ENCODE results near the gene ERF. TPM values are rescaled to one million over a fixed set of nuclear protein-coding genes. Genes with fewer than 3 reads are reported as not detected.
A peak's percentile ranks its signal among the peaks of the same experiment; 100 is the strongest.

The ERF gene
- total RNA-seq, 2 donors from 2014 or later = 29.5 to 47.8 TPM

DNA sequence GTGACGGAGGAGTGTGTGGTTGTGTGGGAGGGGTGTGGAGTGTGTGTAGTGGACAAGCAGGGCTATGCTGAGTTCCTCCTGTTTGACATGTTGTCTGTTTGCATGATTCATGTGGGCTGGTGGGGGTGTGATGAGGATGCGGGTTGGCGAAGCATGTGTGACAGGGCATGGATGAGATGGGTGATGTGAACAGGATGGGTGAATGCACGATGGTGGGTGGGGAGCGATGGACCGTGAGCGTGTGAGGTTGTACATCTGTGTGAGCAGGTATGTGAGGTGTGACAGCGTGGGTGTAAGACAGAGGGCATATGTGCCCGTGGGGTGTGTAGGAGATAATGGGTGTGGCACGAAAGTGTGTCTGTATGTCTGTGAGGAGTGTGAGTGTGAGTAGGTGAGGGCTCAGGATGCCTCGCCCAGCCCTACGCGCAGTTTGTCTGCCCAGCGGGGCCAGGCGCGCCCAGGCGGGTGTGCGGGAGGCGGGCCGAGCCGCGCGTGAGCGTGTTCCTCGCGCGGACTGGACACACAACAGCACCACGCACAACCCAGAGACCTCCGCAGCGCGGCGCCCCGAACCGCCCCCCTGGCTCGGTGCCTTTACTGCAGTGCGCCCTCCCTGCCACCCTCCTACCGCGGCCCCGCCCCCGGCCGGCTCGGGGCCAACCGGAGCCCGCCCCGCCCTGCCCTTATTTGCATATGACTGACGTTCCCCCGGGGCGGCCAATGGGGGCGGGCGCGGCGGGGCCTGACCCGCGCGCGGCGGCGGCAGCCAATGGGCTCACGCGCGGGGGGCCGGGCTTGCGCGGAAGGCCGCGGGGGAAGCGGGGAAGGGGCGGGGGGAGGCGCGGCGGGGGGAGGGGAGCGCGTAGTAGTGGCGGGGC lies 28.5 kb upstream of the ERF start:
- peak; percentile 83 to 90 for ATAC-seq

DNA sequence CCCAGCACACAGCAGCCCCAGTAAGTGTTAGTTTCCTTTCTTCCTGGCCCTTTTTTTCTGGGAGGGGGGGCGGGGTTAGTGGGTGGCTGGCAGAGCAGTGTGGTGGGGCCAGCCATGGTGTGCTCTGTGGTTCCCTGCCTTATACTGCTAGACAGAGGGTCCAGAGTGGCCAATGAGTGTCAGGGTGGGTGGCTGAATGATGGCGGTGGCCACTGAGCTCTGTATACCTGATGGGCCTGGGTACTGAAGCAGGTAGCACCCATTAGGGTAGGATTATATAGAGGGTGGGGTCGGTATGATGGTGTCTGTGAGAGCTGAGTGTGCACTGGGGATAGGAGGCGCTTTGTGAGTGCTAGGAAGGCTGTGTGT lies 27.9 kb upstream of the ERF start:
- no peak overlapping the region for H3K4me3 Mint-ChIP-seq
- DNase-seq (ENCODE audit: low spot score) (no peak), ATAC-seq (no peak)
- H3K4me1 Mint-ChIP-seq (ENCODE audit: low read depth in 2 of 2) = peaks cover 39 to 40% of the 10 kb centered on the region in 2 donors
- H3K27me3 Mint-ChIP-seq = no peaks in the 10 kb centered on the region
- H3K9me3 Mint-ChIP-seq = no peaks in the 10 kb centered on the region
- no peak overlapping the region for H3K27ac Mint-ChIP-seq
- H3K36me3 Mint-ChIP-seq = no peaks in the 10 kb centered on the region

More for the DNA sequence above, 28.5 kb upstream of the ERF start:
- H3K27ac Mint-ChIP-seq = no peak overlapping the region
- H3K4me1 Mint-ChIP-seq (ENCODE audit: low read depth in 2 of 2) = peaks cover 34 to 36% of the 10 kb centered on the region in 2 donors
- DNase-seq (ENCODE audit: low spot score) = peak; percentile 97
- no peaks in the 10 kb centered on the region for H3K9me3 Mint-ChIP-seq
- H3K27me3 Mint-ChIP-seq = no peaks in the 10 kb centered on the region
- H3K36me3 Mint-ChIP-seq = no peaks in the 10 kb centered on the region
- no peak overlapping the region for H3K4me3 Mint-ChIP-seq

DNA sequence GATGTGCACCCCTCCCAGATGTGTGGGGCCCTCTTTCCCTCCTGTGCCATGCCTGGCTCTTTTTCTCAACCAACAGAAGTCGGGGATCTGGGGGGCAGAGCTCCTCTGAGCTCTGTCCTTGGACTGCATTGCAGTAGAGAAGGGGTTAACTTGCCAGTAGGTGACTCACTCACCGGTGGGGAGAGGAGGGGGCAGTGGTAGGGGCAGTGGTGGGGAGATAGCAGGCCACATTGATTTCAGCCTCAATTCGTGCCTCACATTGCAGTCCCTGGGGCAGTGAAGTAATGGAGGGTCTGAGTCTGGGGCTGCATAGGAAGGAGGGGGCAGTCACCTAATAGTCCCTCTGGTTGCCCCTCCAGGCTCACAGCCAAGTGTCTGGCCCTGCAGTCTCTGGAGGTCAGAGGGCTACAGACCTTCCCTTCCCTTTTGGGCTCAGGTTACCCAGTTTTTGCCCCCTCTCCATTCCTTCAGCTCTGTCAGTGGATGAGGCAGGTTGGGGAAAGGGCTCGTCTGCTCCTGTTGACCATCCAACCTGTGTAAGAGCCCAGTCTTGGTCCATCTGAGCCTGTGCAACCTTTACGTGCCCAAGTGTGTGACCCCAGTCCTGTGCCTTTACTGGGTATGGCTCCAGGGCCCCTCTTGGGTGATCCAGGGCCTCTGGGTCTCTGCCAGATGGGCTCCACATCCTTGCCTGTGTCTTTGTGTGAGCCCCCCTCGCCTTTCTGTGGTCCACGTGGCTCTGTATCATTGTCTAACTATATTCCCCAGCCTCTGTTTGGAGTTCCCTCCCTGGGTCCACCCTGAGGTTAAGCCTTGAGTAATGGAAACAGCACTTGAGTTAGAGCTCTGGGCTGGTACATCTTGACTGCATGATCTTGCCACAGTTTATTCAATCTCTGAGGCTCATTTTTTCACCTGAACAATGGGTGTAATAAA lies 27.2 kb upstream of the ERF start:
- H3K27me3 Mint-ChIP-seq = no peaks in the 10 kb centered on the region
- no peak for ATAC-seq
- H3K36me3 Mint-ChIP-seq = no peaks in the 10 kb centered on the region
- H3K4me3 Mint-ChIP-seq = no peak overlapping the region
- no peak overlapping the region for H3K27ac Mint-ChIP-seq
- DNase-seq (ENCODE audit: low spot score) = no peak
- H3K4me1 Mint-ChIP-seq (ENCODE audit: low read depth in 2 of 2) = peaks cover 39 to 45% of the 10 kb centered on the region in 2 donors
- H3K9me3 Mint-ChIP-seq = no peaks in the 10 kb centered on the region

DNA sequence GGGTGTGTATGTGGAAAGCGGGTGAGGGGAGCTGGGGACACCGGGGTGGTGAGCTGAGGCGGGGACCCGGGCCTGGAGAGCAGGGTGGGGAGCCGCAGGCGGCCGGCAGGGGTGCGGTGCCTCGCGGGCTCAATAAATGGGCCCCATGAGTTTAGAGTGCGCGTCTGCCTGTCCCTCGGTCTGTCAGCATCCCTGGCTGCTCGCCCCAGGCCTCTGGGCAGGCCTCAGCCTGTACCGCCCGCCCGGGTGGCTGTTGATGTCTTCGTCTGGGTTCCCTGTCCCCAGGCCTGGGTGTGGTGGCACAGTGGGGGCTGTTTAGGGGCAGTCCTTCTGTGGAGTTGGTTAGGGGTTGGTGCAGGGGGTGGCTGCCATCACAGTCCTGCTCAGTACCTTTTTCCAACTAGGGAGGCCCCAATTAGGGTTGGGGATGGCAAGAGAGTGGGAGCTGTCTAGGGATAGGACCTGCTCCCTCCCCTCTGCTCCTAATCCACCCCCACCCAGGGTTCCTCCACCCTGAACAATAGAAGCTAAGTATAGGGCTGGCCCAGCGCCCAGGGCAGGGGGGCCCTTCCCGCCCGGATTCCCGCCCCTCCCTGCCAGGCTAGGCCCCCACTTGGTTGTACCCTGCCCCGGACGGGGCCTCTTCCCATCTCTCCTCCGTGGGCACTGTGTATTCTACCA lies 26.4 kb upstream of the ERF start:
- Mint-ChIP-seq H3K27me3 (no peaks in the 10 kb centered on the region), H3K36me3 (no peaks in the 10 kb centered on the region), H3K4me1 (ENCODE audit: low read depth in 2 of 2) (peaks cover 40 to 47% of the 10 kb centered on the region in 2 donors), H3K4me3 (no peak overlapping the region), H3K9me3 (no peaks in the 10 kb centered on the region), H3K27ac (no peak overlapping the region)
- DNase-seq (ENCODE audit: low spot score) (no peak), ATAC-seq (no peak)

DNA sequence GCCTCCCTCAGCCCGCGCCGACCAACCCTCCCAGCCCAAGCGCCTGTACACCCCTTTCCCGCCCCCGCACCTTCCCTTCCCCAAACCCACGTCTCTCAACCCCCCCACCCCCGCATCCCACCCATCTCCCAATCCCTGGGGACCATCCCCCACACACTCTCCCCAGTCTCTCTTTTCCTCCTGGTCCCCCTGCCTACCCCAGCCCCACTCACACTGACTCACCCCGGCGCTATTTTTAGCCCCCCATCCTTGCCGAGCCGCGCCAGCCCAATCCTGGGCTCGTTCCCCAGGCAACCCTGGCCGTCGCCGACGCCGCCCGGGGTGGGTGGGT lies 25.9 kb upstream of the ERF start:
- no peaks in the 10 kb centered on the region for H3K27me3 Mint-ChIP-seq
- no peak for ATAC-seq
- no peak for DNase-seq (ENCODE audit: low spot score)
- H3K36me3 Mint-ChIP-seq = peaks cover 5% of the 10 kb centered on the region
- no peak overlapping the region for H3K4me3 Mint-ChIP-seq
- no peaks in the 10 kb centered on the region for H3K9me3 Mint-ChIP-seq
- H3K4me1 Mint-ChIP-seq (ENCODE audit: low read depth in 2 of 2) = peaks cover 40 to 47% of the 10 kb centered on the region in 2 donors
- no peak overlapping the region for H3K27ac Mint-ChIP-seq

DNA sequence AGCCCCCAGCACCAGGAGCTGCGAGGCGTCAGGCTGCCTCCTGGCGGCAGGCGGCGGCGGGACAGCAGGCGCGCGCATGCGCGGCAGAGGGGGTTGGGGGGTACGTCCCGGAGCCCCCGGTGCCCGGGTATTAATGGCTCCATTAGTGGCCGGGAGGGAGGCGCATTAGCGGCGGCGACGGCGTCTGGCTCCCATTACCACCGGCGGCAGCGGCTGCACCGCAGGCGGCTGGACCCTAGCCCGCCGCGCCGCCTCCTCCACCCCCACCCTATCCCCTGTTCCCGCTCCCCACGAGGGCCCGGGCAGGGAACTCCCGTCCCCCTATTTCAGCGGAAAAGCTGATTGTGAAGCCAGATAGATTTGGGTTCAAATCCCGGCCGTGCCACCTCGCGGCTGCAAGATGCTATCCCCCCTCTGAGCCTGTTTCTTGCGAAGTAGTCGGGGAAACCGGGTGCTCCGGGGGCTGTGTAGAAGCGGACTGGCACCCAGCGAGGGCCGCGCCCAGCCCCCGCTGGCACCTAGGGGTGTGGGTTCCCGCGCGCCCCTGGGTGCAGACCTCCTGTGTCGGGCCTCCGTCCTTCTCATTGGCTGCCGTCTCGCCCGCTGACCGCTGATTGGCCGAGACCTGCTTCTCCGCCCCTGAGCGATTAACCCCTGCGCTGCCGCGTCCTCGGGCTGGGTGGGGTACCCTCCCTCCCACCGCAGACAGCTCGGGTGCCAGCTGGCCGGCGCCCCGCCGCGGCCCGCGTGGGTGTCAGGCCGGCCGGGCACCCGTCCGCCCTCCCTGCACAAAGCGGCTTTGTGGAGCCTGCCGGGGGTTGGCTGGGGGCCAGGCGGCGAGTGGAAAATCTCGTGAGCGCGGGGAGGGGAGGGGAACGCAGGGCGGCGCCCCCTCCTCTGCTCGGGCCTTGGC lies 25.2 kb upstream of the ERF start:
- Mint-ChIP-seq H3K9me3 (no peaks in the 10 kb centered on the region), H3K27ac (peak overlapping the region; percentile 93 to 94), H3K27me3 (no peaks in the 10 kb centered on the region), H3K36me3 (peaks cover 5% of the 10 kb centered on the region), H3K4me1 (ENCODE audit: low read depth in 2 of 2) (peaks cover 36 to 48% of the 10 kb centered on the region in 2 donors), H3K4me3 (no peak overlapping the region)
- DNase-seq (ENCODE audit: low spot score) (peak; percentile 90), ATAC-seq (peak; percentile 57)

DNA sequence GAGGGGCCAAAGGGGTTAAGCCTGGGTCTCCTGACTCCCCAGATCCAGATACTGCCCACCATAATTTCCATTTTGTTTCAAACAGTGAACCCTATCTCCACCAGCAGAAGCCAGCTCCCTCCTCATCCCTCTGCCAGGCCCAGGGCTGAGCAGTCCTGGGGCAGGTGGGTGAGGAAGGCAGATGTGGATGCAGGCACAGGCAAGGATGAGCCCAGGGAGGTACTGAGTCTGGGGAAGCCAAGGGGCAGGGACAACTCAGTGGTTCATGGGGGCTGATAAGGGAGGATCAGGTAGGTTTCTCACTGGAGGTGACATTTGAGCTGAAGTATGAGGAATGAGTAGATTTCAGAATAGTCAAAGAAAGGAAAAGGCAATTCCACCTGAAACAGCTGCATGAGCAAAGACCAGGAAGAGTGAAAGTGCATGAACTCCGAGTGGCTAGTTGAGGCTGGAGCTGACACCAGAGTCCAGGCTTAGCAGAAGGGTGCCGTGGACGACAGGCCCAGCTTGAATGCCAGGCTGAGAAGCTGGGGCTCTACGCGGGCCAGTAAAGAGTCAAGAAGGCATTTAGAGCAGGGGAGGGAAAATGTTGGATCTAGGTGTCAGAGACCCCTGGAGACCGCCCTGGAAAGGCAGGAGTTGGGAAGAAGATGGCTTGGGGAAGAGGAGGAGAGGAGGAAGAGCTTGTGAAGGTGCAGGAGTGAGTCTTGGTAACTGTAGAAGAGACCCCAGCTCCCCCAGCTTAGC lies 24.4 kb upstream of the ERF start:
- peak overlapping the region; percentile 93 to 94 for H3K27ac Mint-ChIP-seq
- H3K4me1 Mint-ChIP-seq (ENCODE audit: low read depth in 2 of 2) = peaks cover 38 to 49% of the 10 kb centered on the region in 2 donors
- no peaks in the 10 kb centered on the region for H3K9me3 Mint-ChIP-seq
- no peak for DNase-seq (ENCODE audit: low spot score)
- no peak overlapping the region for H3K4me3 Mint-ChIP-seq
- H3K36me3 Mint-ChIP-seq = peaks cover 5% of the 10 kb centered on the region
- no peaks in the 10 kb centered on the region for H3K27me3 Mint-ChIP-seq
- no peak for ATAC-seq

DNA sequence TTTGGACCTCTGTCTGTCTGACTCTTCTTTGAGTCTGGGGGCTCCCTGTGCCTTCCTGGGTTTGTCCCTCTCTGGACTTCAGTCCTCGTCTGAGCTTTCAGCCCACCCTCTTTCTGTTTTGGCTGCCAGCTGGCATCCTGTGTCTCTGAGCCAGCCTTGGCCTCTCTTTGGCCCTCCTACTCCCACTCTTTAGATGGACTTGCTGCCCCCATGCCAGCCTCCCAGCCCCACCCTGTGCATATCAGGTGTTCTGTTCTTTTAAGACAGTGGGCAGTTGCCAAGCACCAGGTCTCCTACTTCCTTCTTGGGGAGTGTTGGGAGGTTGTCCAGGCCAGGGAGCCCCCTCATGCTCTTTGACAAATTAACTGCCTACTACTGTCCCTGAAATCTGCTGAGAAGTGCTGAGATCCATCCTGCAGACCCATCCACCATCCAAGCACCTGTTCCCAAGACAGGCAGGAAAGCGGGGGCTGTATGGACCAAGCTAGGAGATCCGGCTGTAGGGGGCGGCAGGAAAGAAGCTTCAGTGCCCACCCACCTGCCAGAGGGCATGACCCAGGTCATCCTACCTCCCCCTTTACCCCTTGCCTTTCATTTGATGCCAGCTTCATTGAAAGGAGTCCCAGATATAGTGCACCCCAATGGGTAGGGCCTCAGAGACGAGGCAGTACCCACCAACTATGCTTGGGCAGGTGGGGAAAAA lies 23.7 kb upstream of the ERF start:
- Mint-ChIP-seq H3K4me3 (no peak overlapping the region), H3K4me1 (ENCODE audit: low read depth in 2 of 2) (peaks cover 38 to 50% of the 10 kb centered on the region in 2 donors), H3K36me3 (peaks cover 5% of the 10 kb centered on the region), H3K27ac (peak overlapping the region; percentile 93 to 94), H3K9me3 (no peaks in the 10 kb centered on the region), H3K27me3 (no peaks in the 10 kb centered on the region)
- ATAC-seq (no peak), DNase-seq (ENCODE audit: low spot score) (no peak)

DNA sequence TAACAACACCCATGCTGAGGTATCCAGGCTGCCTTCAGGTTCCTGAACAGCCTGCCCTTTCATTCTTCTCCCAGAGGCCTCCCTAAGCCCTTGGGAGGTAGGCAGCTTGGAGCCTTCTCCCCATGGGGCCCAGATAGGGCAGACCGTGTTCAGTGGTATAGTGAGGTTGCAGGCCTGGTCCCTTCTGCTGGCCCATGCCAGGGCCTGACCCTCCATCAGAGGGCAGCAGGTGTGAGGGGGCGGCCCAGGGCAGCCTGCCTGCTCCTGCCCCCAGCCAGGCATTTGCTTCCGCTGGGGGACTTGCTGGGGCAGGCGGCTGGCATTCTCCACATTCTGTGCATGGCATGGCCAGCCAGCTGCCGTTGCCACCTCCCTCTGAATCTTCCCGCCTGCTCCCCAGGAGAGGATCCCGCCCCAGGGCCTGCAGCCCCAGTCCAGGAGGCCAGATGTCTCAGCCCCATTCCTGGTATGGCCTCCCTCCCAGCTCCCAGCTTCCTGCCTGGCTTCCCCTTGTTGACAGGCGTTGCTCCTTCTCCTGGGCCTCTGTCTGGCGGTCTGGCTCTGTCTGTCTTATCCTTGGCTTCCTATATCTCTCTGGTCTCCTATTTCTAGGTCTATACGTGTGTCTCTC lies 23.0 kb upstream of the ERF start:
- peaks cover 5% of the 10 kb centered on the region for H3K36me3 Mint-ChIP-seq
- H3K4me3 Mint-ChIP-seq = no peak overlapping the region
- peaks cover 38 to 50% of the 10 kb centered on the region in 2 donors for H3K4me1 Mint-ChIP-seq (ENCODE audit: low read depth in 2 of 2)
- DNase-seq (ENCODE audit: low spot score) (no peak), ATAC-seq (no peak)
- H3K27ac Mint-ChIP-seq = peak overlapping the region; percentile 93 to 94
- no peaks in the 10 kb centered on the region for H3K27me3 Mint-ChIP-seq
- no peaks in the 10 kb centered on the region for H3K9me3 Mint-ChIP-seq

DNA sequence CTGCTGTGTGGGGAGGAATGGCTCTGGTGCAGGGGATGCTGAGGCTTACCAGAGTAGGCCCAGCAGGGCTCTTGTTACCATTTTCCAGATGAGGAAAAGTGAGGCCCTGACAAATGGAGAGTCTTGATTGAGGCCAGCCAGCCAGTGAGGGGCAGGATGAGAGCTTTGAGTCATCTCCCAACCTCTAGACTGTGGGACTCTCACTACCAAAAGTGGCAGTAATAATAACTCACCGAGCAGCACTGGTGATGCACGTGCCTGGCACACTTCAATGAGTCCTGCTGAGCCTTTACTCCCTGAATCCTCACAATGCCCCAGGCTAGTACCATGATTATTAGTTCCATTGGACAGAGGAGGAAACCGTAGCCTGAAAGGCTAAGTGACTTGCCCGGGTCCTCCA lies 21.9 kb upstream of the ERF start:
- ATAC-seq = peak in 1 of 2 donors; percentile 14
- H3K4me3 Mint-ChIP-seq = no peak overlapping the region
- DNase-seq (ENCODE audit: low spot score) = no peak
- no peak overlapping the region for H3K27ac Mint-ChIP-seq
- no peaks in the 10 kb centered on the region for H3K9me3 Mint-ChIP-seq
- peaks cover 5% of the 10 kb centered on the region for H3K36me3 Mint-ChIP-seq
- peaks cover 38 to 44% of the 10 kb centered on the region in 2 donors for H3K4me1 Mint-ChIP-seq (ENCODE audit: low read depth in 2 of 2)
- no peaks in the 10 kb centered on the region for H3K27me3 Mint-ChIP-seq

DNA sequence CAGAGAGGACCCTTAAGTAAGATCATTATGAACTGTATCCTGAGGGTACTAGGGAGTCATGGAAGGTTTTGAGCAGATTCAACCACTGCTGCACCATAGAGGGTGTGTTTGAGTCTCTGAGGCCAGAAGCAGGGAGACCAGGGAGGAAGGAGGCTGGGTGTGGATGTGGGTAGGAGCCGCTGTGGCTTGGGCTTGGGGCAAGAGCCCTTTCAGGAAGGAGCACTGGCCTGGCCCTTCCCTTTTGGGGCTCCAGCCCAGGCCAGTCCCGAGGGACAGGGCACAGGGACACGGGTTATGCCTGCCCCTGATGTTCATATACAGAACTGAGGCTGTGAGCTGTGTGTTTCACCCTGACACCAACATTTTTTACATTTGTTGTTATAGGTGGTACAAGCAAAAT lies 21.4 kb upstream of the ERF start:
- peaks cover 5% of the 10 kb centered on the region for H3K36me3 Mint-ChIP-seq
- H3K4me1 Mint-ChIP-seq (ENCODE audit: low read depth in 2 of 2) = peaks cover 38 to 46% of the 10 kb centered on the region in 2 donors
- no peaks in the 10 kb centered on the region for H3K27me3 Mint-ChIP-seq
- H3K27ac Mint-ChIP-seq = peak overlapping the region in 1 of 2 donors; percentile 22
- H3K9me3 Mint-ChIP-seq = no peaks in the 10 kb centered on the region
- no peak for ATAC-seq
- peak overlapping the region; percentile 11 for H3K4me3 Mint-ChIP-seq
- no peak for DNase-seq (ENCODE audit: low spot score)

Measured in natural killer cell treated with Interleukin-12 subunit alpha and Interleukin-12 subunit beta and Interleukin-15 and Interleukin-18, amount 100 ng/mL, for 72 hours (primary cell).